MCF 10A (cell line): Measurements from ENCODE around the gene IAPP. TPM values are rescaled to one million over a fixed set of nuclear protein-coding genes. Genes with fewer than 3 reads are reported as not detected.

Experiments
- Bru-seq: library from RNA; stranded (reverse); fragments of 400-500 nt; gene quantifications from one replicate; lab custom pipeline; 2021; lab: Mats Ljungman, UMichigan
- BruChase-seq, 2 experiments: library from RNA; stranded (reverse); fragments of 400-500 nt; gene quantifications; one replicate each; lab custom pipeline; 2021; lab: Mats Ljungman, UMichigan
- BruUV-seq: library from RNA; stranded (reverse); fragments of 400-500 nt; replicated peaks from 2 replicates; lab custom pipeline; 2021; lab: Mats Ljungman, UMichigan
- CTCF ChIA-PET: fragments of 300-600 bp; sonication (Branson Sonifier 250); formaldehyde crosslinking; extraction: SDS; loops from one replicate; lab custom pipeline; 2021; ENCODE audit warnings: antibody characterized with exemption, inconsistent platforms; lab: Yijun Ruan, JAX
- POLR2A ChIA-PET: fragments of 300-600, 350-650 bp; sonication (Branson Sonifier 250); formaldehyde crosslinking; extraction: SDS; loops from one replicate; lab custom pipeline; 2020; ENCODE audit warnings: antibody characterized with exemption, inconsistent platforms; lab: Yijun Ruan, JAX
- DNase-seq: peaks from one replicate; pipeline ENCODE4 v3.0.0-alpha.2; 2018; ENCODE audit not compliant: unreplicated experiment
- H3K27ac Mint-ChIP-seq: one replicate; pipeline ENCODE4 v1.8.0; 2022; ENCODE audit warnings: mild to moderate bottlenecking, low read depth, mixed read lengths; ENCODE audit not compliant: unreplicated experiment
- H3K27me3 Mint-ChIP-seq: one replicate; pipeline ENCODE4 v1.8.0; 2022; ENCODE audit warnings: mixed read lengths; ENCODE audit not compliant: insufficient read depth, unreplicated experiment
- H3K36me3 Mint-ChIP-seq: one replicate; pipeline ENCODE4 v1.8.0; 2022; ENCODE audit warnings: mild to moderate bottlenecking, moderate library complexity, mixed read lengths; ENCODE audit not compliant: insufficient read depth, unreplicated experiment
- H3K4me1 Mint-ChIP-seq: one replicate; pipeline ENCODE4 v1.8.0; 2022; ENCODE audit warnings: mixed read lengths; ENCODE audit not compliant: insufficient read depth, unreplicated experiment
- H3K4me3 Mint-ChIP-seq: one replicate; pipeline ENCODE4 v1.8.0; 2022; ENCODE audit warnings: mild to moderate bottlenecking, moderate library complexity, mixed read lengths; ENCODE audit not compliant: unreplicated experiment
- H3K9me3 Mint-ChIP-seq: one replicate; pipeline ENCODE4 v1.8.0; 2022; ENCODE audit warnings: mixed read lengths; ENCODE audit not compliant: unreplicated experiment
- CTCF ChIP-seq: fragments of 200-600 bp; IDR thresholded peaks from one replicate; pipeline ENCODE4 v1.8.0; 2022; ENCODE audit warnings: antibody characterized with exemption, mild to moderate bottlenecking; ENCODE audit not compliant: unreplicated experiment
- intact Hi-C: fragments of 100-400 bp; cut with micrococcal nuclease; formaldehyde crosslinking; loops from 2 replicates; pipeline ENCODE4 v1.14.1; 2022
- long read RNA-seq: library from polyadenylated mRNA; stranded (forward); transcript quantifications from one replicate; pipeline ENCODE4 v2.0.0, GENCODE V29; 2022
- total RNA-seq: library from RNA; stranded (reverse); gene quantifications from 2 replicates; pipeline ENCODE4 v1.2.3, GENCODE V29; 2022

IAPP gene
- not detected in 2 replicates for total RNA-seq
- not detected for Bru-seq, nascent RNA
- not detected for BruChase-seq, experiment 1, labeled RNA remaining after a 6-hour chase
- BruChase-seq, experiment 2, labeled RNA remaining after a 2-hour chase, result not detected
- long read RNA-seq, result 0 reads

- TF ChIP-seq CTCF, result no peak
- Mint-ChIP-seq H3K27me3 (peaks cover 85% of the 10 kb centered on the region), H3K27ac (no peak within 1 kb of the TSS), H3K4me1 (no peaks in the 10 kb centered on the region), H3K4me3 (no peak within 1 kb of the TSS), H3K36me3 (no peaks in the 10 kb centered on the region), H3K9me3 (no peaks in the 10 kb centered on the region)
- BruUV-seq, result no TSS peak
- ChIA-PET CTCF (no interaction called here), POLR2A (no interaction called here)
- no peak for DNase-seq
- intact Hi-C loops, result no loop called here
These were observed at the start of gene IAPP for GRCh38 chr12:21372602-21373001. Gene IAPP (plus strand): TSS chr12:21372902. CDS start chr12:21373352, 450 bp downstream.

GRCh38 chr12:21323736-21324135, 49.0 kb upstream of the IAPP start:
- intact Hi-C loops, result no loop called here
- CTCF ChIA-PET, result no interaction called here
- TF ChIP-seq CTCF, result no peak
- Mint-ChIP-seq H3K9me3 (peaks cover 8% of the 10 kb centered on the region), H3K27me3 (no peaks in the 10 kb centered on the region), H3K27ac (no peak overlapping the region), H3K36me3 (no peaks in the 10 kb centered on the region), H3K4me1 (no peaks in the 10 kb centered on the region), H3K4me3 (no peak overlapping the region)
- no peak for DNase-seq
- no TSS peak for BruUV-seq
- POLR2A ChIA-PET, result no interaction called here

- Mint-ChIP-seq H3K9me3 (peaks cover 15% of the 10 kb centered on the region), H3K27ac (no peak overlapping the region), H3K4me1 (no peaks in the 10 kb centered on the region), H3K36me3 (no peaks in the 10 kb centered on the region), H3K27me3 (no peaks in the 10 kb centered on the region), H3K4me3 (no peak overlapping the region)
- POLR2A ChIA-PET, result interaction anchor here (1.0 kb wide), 1 partner anchor 20 kb away, joined by 3 read pairs; no protein-coding TSS in a partner anchor
- no TSS peak for BruUV-seq
- DNase-seq, result no peak
- CTCF ChIA-PET, result interaction anchor here (0.6 kb wide), 1 partner anchor 1729 kb away, joined by 3 read pairs; no protein-coding TSS in a partner anchor
- no peak for TF ChIP-seq CTCF
- intact Hi-C loops, result no loop called here
These were observed 48.2 kb upstream of the IAPP start for GRCh38 chr12:21324551-21324950.

GRCh38 chr12:21328578-21328977, 44.1 kb upstream of the IAPP start:
- Mint-ChIP-seq H3K27ac (no peak overlapping the region), H3K27me3 (no peaks in the 10 kb centered on the region), H3K4me3 (no peak overlapping the region), H3K4me1 (no peaks in the 10 kb centered on the region), H3K36me3 (no peaks in the 10 kb centered on the region), H3K9me3 (peaks cover 15% of the 10 kb centered on the region)
- intact Hi-C loops, result no loop called here
- no peak for DNase-seq
- ChIA-PET CTCF (no interaction called here), POLR2A (no interaction called here)
- TF ChIP-seq CTCF, result no peak
- BruUV-seq, result no TSS peak
